Measurements from ENCODE around the gene TEX47. TPM values are rescaled to one million over a fixed set of nuclear protein-coding genes. Genes with fewer than 3 reads are reported as not detected.

The TEX47 gene
- not detected in 2 replicates for total RNA-seq

GRCh38 chr7:88795553-88795952, at the start of gene TEX47:
TSS of gene TEX47 (minus strand) at chr7:88795737. CDS start at chr7:88794942, 795 bp downstream.

DNA sequence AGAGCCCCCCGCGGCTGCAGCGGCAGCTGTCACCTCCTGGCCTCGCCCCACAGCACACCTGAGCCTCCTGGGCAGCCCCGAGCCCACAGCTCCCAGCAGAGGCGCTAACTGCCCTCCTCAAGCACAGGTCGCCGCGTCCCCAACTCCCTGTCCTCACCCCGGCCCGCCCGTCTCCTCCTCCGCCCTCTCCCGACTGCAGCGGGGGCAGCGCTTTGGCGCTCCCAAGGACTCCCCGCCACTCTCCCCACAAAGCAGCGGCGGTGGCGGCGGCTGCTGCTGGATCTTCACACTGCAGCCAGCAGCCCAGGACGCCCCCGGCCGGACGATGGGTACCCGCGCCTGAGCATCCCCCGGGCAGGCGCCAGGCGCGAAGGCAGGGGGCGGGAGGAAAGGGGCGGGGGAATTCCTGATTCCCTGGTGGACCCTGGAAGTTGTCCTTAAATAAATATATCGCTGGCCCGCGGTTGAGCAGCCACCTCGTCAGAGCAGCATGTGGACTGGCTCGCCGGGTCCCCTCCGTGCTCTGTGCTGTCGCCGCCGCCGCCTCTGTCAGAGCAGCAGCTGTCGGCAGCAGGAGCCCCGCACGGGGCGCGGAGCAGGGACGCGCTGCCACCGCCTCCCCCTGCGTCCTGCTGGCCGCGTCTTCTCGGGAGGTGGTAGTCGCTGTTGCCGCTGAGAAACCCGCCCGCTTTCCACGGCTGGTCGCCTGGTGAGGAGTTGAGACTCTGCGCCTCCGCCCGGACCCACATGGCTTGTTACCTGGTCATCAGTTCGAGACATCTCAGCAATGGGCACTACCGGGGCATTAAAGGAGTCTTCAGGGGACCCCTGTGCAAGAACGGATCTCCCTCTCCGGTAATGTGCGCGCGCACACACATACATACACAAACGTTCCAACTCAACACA, 36.1 kb downstream of the TEX47 start, which contains the start of gene ZNF804B:
TSS of gene ZNF804B (plus strand) at position 471 of the 906 bp plus-strand sequence. CDS start at position 748, 277 bp downstream.

Other genes with a start within 250 kb of the TEX47 start
- gene ZNF804B, start 36.0 kb downstream of the TEX47 start, total RNA-seq: under 0.01 TPM in 1 of 2 replicates, not detected in the other